H1 (cell line): Measurements from ENCODE around the gene FOXL2. TPM values are rescaled to one million over a fixed set of nuclear protein-coding genes. Genes with fewer than 3 reads are reported as not detected.

Experiments used
- CTCF ChIA-PET: fragments of 300-600 bp; sonication (Branson Sonifier 250); formaldehyde crosslinking; loops from one replicate; lab custom pipeline; 2021; ENCODE audit not compliant: partially characterized antibody; lab: Charles Lee
- POLR2A ChIA-PET: fragments of 300-600 bp; sonication (Branson Sonifier 250); formaldehyde crosslinking; loops from one replicate; lab custom pipeline; 2021; ENCODE audit warnings: inconsistent platforms; ENCODE audit not compliant: partially characterized antibody; lab: Charles Lee
- DNase-seq, 2 experiments: peaks; one replicate each; pipeline versions ENCODE4 v3.0.0 to v3.0.0-alpha.2; 2010 to 2022; ENCODE audit warnings: low spot score in 2 of 2, low read depth in 1 of 2, mixed read lengths in 1 of 2
- FAIRE-seq: peaks from 2 replicates; lab custom pipeline; 2011; peaks lifted over from hg19 to GRCh38; lab: Jason Lieb, UNC
- H2AFZ ChIP-seq: 2 replicates; pipeline ENCODE4 v1.8.1; 2012; ENCODE audit warnings: low read length, inconsistent platforms
- H2AK5ac ChIP-seq: 2 replicates; pipeline ENCODE4 v1.6.1; 2013; ENCODE audit warnings: low read depth, low read length
- H2BK120ac ChIP-seq: replicated peaks from 2 replicates; pipeline ENCODE3; 2013; ENCODE audit warnings: low read depth, low read length, inconsistent platforms
- H2BK12ac ChIP-seq: 2 replicates; pipeline ENCODE4 v1.6.1; 2013; ENCODE audit warnings: low read depth, low read length
- H2BK15ac ChIP-seq: 2 replicates; pipeline ENCODE4 v1.6.1; 2013; ENCODE audit warnings: low read length
- H2BK20ac ChIP-seq: 2 replicates; pipeline ENCODE4 v1.6.1; 2013; ENCODE audit warnings: low read length
- H2BK5ac ChIP-seq: 2 replicates; pipeline ENCODE4 v1.6.1; 2013; ENCODE audit warnings: low read depth, low read length
- H3K14ac ChIP-seq: 2 replicates; pipeline ENCODE4 v1.6.1; 2013; ENCODE audit warnings: inconsistent platforms; ENCODE audit not compliant: insufficient read length
- H3K18ac ChIP-seq: 2 replicates; pipeline ENCODE4 v1.6.1; 2013; ENCODE audit warnings: low read length; ENCODE audit errors: extremely low read depth
- H3K23ac ChIP-seq: 2 replicates; pipeline ENCODE4 v1.6.1; 2013; ENCODE audit warnings: inconsistent platforms; ENCODE audit not compliant: insufficient read length
- H3K23me2 ChIP-seq: 2 replicates; pipeline ENCODE4 v1.6.1; 2013; ENCODE audit warnings: low read depth, low read length
- H3K27ac ChIP-seq: 2 replicates; pipeline ENCODE4 v1.6.1; 2011; ENCODE audit warnings: low read depth, low read length, inconsistent platforms
- H3K27me3 ChIP-seq, 4 experiments: replicated peaks in 1 of 4; 1 replicate in 1 of 4; 2 replicates in 3 of 4; pipeline versions ENCODE4 v1.6.1 to v1.8.1; 2011 to 2013; ENCODE audit warnings: low read length in 3 of 4, mild to moderate bottlenecking in 3 of 4, inconsistent platforms in 2 of 4, mixed read lengths in 2 of 4, moderate library complexity in 1 of 4; ENCODE audit not compliant: control insufficient read depth in 3 of 4, insufficient read depth in 3 of 4; ENCODE audit errors: extremely low read depth in 1 of 4
- H3K36me3 ChIP-seq, 4 experiments: 2 replicates each; pipeline versions ENCODE4 v1.6.1 to v1.8.1; 2011 to 2013; ENCODE audit warnings: mild to moderate bottlenecking in 4 of 4, low read length in 3 of 4, moderate library complexity in 2 of 4, control low read depth in 1 of 4, inconsistent platforms in 1 of 4; ENCODE audit not compliant: insufficient read depth in 4 of 4, control insufficient read depth in 2 of 4
- H3K4ac ChIP-seq: replicated peaks from 2 replicates; pipeline ENCODE3; 2013; ENCODE audit warnings: low read length, low read depth, mixed read lengths, inconsistent platforms; ENCODE audit not compliant: insufficient read length
- H3K4me1 ChIP-seq, 4 experiments: replicated peaks in 1 of 4; 1 replicate in 1 of 4; 2 replicates in 3 of 4; pipeline versions ENCODE4 v1.6.1 to v1.8.1; 2011 to 2013; ENCODE audit warnings: low read length in 3 of 4, inconsistent platforms in 2 of 4, mixed read lengths in 1 of 4; ENCODE audit not compliant: insufficient read depth in 4 of 4, control insufficient read depth in 3 of 4
- H3K4me2 ChIP-seq, 2 experiments: 2 replicates each; pipeline versions ENCODE4 v1.6.1 to v1.8.1; 2011 to 2013; ENCODE audit warnings: low read depth in 2 of 2, low read length in 2 of 2, control low read depth in 1 of 2, inconsistent platforms in 1 of 2, mild to moderate bottlenecking in 1 of 2; ENCODE audit not compliant: insufficient read depth in 1 of 2
- H3K4me3 ChIP-seq, 4 experiments: fragments of 200-600, 300-600 bp in 1 of 4; sonication (generic), shearing (Covaris generic), sonication (Bioruptor Twin) in 1 of 4; 2 replicates each; pipeline versions ENCODE4 v1.5.1 to v1.8.1; 2011 to 2016; ENCODE audit warnings: low read length in 4 of 4, low read depth in 3 of 4, control low read depth in 2 of 4, inconsistent platforms in 2 of 4, mild to moderate bottlenecking in 2 of 4, mixed read lengths in 1 of 4, moderate library complexity in 1 of 4; ENCODE audit not compliant: insufficient read depth in 2 of 4; ENCODE audit errors: extremely low read depth in 1 of 4
- H3K56ac ChIP-seq: replicated peaks from 2 replicates; pipeline ENCODE3; 2013; ENCODE audit warnings: low read depth, mild to moderate bottlenecking, mixed read lengths, low read length, inconsistent platforms; ENCODE audit not compliant: insufficient read length
- H3K79me1 ChIP-seq: 2 replicates; pipeline ENCODE4 v1.6.1; 2013; ENCODE audit warnings: low read depth, low read length, control low read depth
- H3K79me2 ChIP-seq, 2 experiments: 2 replicates each; pipeline versions ENCODE4 v1.6.1 to v1.8.1; 2012 to 2013; ENCODE audit warnings: low read length in 2 of 2, mild to moderate bottlenecking in 2 of 2, inconsistent platforms in 1 of 2; ENCODE audit not compliant: insufficient read depth in 2 of 2, control insufficient read depth in 1 of 2
- H3K9ac ChIP-seq, 4 experiments: replicated peaks in 1 of 4; 1 replicate in 1 of 4; 2 replicates in 3 of 4; pipeline versions ENCODE4 v1.6.1 to v1.8.1; 2011 to 2013; ENCODE audit warnings: low read depth in 3 of 4, low read length in 3 of 4, control low read depth in 2 of 4, mild to moderate bottlenecking in 2 of 4, moderate library complexity in 2 of 4, inconsistent platforms in 1 of 4; ENCODE audit errors: extremely low read depth in 1 of 4
- H3K9me3 ChIP-seq, 2 experiments: 2 replicates each; pipeline versions ENCODE4 v1.6.1 to v1.8.1; 2012 to 2013; ENCODE audit warnings: mild to moderate bottlenecking in 2 of 2, moderate library complexity in 2 of 2, control low read depth in 1 of 2, inconsistent platforms in 1 of 2, low read depth in 1 of 2, low read length in 1 of 2, mixed read lengths in 1 of 2; ENCODE audit not compliant: insufficient read depth in 2 of 2
- H4K20me1 ChIP-seq, 2 experiments: replicated peaks in 1 of 2; 2 replicates each; pipeline versions ENCODE3 to v1.8.1; 2011 to 2013; ENCODE audit warnings: inconsistent platforms in 2 of 2, low read length in 2 of 2, mild to moderate bottlenecking in 1 of 2; ENCODE audit not compliant: insufficient read depth in 2 of 2, control insufficient read depth in 1 of 2
- H4K5ac ChIP-seq: 2 replicates; pipeline ENCODE4 v1.6.1; 2013; ENCODE audit warnings: low read length, low read depth, mixed read lengths, inconsistent platforms; ENCODE audit not compliant: insufficient read length
- H4K8ac ChIP-seq: 2 replicates; pipeline ENCODE4 v1.8.0; 2013; ENCODE audit warnings: mild to moderate bottlenecking, moderate library complexity, low read length, inconsistent platforms; ENCODE audit not compliant: insufficient read depth; ENCODE audit errors: extremely low read depth
- H4K91ac ChIP-seq: replicated peaks from 2 replicates; pipeline ENCODE3; 2013; ENCODE audit warnings: low read length, mixed read lengths, inconsistent platforms; ENCODE audit not compliant: insufficient read length
- JUND ChIP-seq: IDR thresholded peaks from 2 replicates; pipeline ENCODE4 v1.6.1; 2011; ENCODE audit warnings: mild to moderate bottlenecking, improper control_type of control experiment, low read length
- NANOG ChIP-seq: IDR thresholded peaks from 2 replicates; pipeline ENCODE4 v1.6.1; 2011; ENCODE audit warnings: low read length, low read depth, mild to moderate bottlenecking, inconsistent platforms; ENCODE audit not compliant: insufficient read depth, poor library complexity, severe bottlenecking
- POLR2A ChIP-seq, 2 experiments: IDR thresholded peaks; 1 replicate in 1 of 2; 2 replicates in 1 of 2; pipeline ENCODE4 v1.6.1; 2011; ENCODE audit warnings: low read depth in 2 of 2, low read length in 2 of 2, mild to moderate bottlenecking in 2 of 2; ENCODE audit errors: control extremely low read depth in 1 of 2
- RAD21 ChIP-seq, 2 experiments: IDR thresholded peaks in 1 of 2; conservative IDR thresholded peaks in 1 of 2; 2 replicates each; pipeline ENCODE4 v1.6.1; 2011; ENCODE audit warnings: low read depth in 2 of 2, low read length in 2 of 2, improper control_type of control experiment in 1 of 2, inconsistent platforms in 1 of 2, mild to moderate bottlenecking in 1 of 2, moderate library complexity in 1 of 2
- TBP ChIP-seq: IDR thresholded peaks from 2 replicates; pipeline ENCODE4 v1.6.1; 2011; ENCODE audit warnings: low read depth, low read length, improper control_type of control experiment
- WGBS, 2 experiments: shearing (Covaris generic) in 1 of 2; methylation state at CpG; one replicate each; pipeline versions ENCODE4 v1.1.6 to v1.1.7; 2013 to 2015; ENCODE audit warnings: low lambda C conversion rate in 2 of 2, mixed read lengths in 2 of 2, inconsistent platforms in 1 of 2, low coverage in 1 of 2, missing lambda C conversion rate in 1 of 2; ENCODE audit not compliant: insufficient replicate concordance in 2 of 2, insufficient coverage in 1 of 2, insufficient read length in 1 of 2; ENCODE audit errors: extremely low coverage in 1 of 2, missing lambda C conversion rate in 1 of 2; 5-methylcytosine and 5-hydroxymethylcytosine counted together
- polyA plus RNA-seq, 7 experiments: library from polyadenylated mRNA; depleted of rRNA in 3 of 7; stranded (reverse) in 5 of 7; unstranded in 2 of 7; fragments of >200 nt in 5 of 7; fragments of 200-250 nt in 2 of 7; gene quantifications; 1 replicate in 5 of 7; 2 replicates in 1 of 7; 4 replicates in 1 of 7; pipeline versions ENCODE4 v1.2.1 to v1.2.3, GENCODE V29; 2011 to 2013; ENCODE audit warnings: missing spikeins in 2 of 7, mixed read lengths in 2 of 7
- total RNA-seq: library from RNA; stranded (reverse); fragmentation: NEBNext Ultra II Directional; extraction: Animal tissue kit (Norgen Biotek cat#: 25700); gene quantifications from 2 replicates; pipeline ENCODE4 v1.2.1, GENCODE V29; 2021

FOXL2 gene
- total and polyA plus RNA-seq, 2 of the 8 experiments (the other 6 are each of a cell fraction or from before 2014, with no cell fraction given) = 0.59 to 2.4 TPM

GRCh38 chr3:138948371-138949001, 1.5 kb upstream of the FOXL2 start:
- Histone ChIP-seq H3K9ac (no peak overlapping the region), H3K4me2 (peak overlapping the region; percentile 81 to 84), H2BK120ac (peak overlapping the region; percentile 31), H3K27me3 (peaks cover 65 to 92% (median 85%) of the 10 kb centered on the region in 4 experiments), H3K14ac (no peak overlapping the region), H2BK12ac (peak overlapping the region; percentile 29), H3K4ac (no peak overlapping the region), H3K36me3 (peaks cover 0 to 4% (median 0%) of the 10 kb centered on the region in 4 experiments; a peak in 1 of 8 replicates), H3K79me1 (no peaks in the 10 kb centered on the region), H3K4me1 (peaks cover 7 to 42% (median 18%) of the 10 kb centered on the region in 4 experiments), H4K20me1 (peaks cover 4 to 12% of the 10 kb centered on the region in 2 experiments), H2BK5ac (peak overlapping the region; percentile 91), H3K27ac (no peak overlapping the region), H3K56ac (no peak overlapping the region), H3K23ac (no peak overlapping the region), H3K79me2 (no peaks in the 10 kb centered on the region), H4K91ac (peak overlapping the region; percentile 89), H2AK5ac (peak overlapping the region; percentile 54), H3K23me2 (peaks cover 28% of the 10 kb centered on the region), H4K5ac (no peak overlapping the region), H4K8ac (no peak overlapping the region; the same call in 1 of the 2 replicates), H3K18ac (peak overlapping the region; percentile 89), H2BK20ac (peak overlapping the region; percentile 97), H3K9me3 (no peaks in the 10 kb centered on the region; a peak in 1 of 4 replicates), H2BK15ac (0 out of 2 replicates have a peak overlapping the region, but pooled peaks have one; percentile 18), H3K4me3 (peak overlapping the region in 1 of 4 experiments; percentile 67; a peak in 2 of 8 replicates), H2AFZ (no peak overlapping the region)
- DNase-seq (no peak), FAIRE-seq (peak; percentile 55)
- POLR2A ChIA-PET = interaction anchor here (0.8 to 10.0 kb wide), 7 partner anchors 12 to 516 kb away, joined by 3 to 149 read pairs (median 4); partner anchors contain the start of gene PRR23A
- CTCF ChIA-PET = interaction anchor here (1.1 to 8.8 kb wide), 9 partner anchors 8 to 371 kb away, joined by 3 to 78 read pairs (median 9); no protein-coding TSS in a partner anchor
- no peak for TF ChIP-seq RAD21 (IDR thresholded peaks at IDR 0.05 in 1 of 2, conservative IDR thresholded peaks at IDR 0.05 in 1 of 2; ENCODE audit: low read depth in 2 of 2, low read length in 2 of 2)
- 0 out of 2 replicates have a peak, but pooled peaks have one; percentile 1 for TF ChIP-seq TBP
- TF ChIP-seq NANOG = no peak
- peak in 1 of 2 experiments; percentile 31; a peak in 1 of 3 replicates for TF ChIP-seq POLR2A (IDR thresholded peaks at IDR 0.05; ENCODE audit: control extremely low read depth in 1 of 2, low read depth in 2 of 2, low read length in 2 of 2)
- TF ChIP-seq JUND = no peak
- WGBS, 2 experiments = 16% methylated on average over 3 of the region's 3 CpGs; no CpG with 5 or more reads in 1 of the 2 experiments
